ENCODE data around the gene CCNB1. TPM values are rescaled to one million over a fixed set of nuclear protein-coding genes. Genes with fewer than 3 reads are reported as not detected.

CCNB1 gene
- total RNA-seq (24.1 and 143 TPM in 2 replicates), polyA plus RNA-seq (37.1 and 281 TPM in 2 replicates)

GRCh38 chr5:69166686-69167492 lies at the start of gene CCNB1:
CCNB1 (plus strand) TSS chr5:69167150; CDS start chr5:69167263, 113 bp downstream.
- H3K4me1 ChIP-seq (ENCODE audit: low read depth), result peaks cover 13% of the 10 kb centered on the region
- peaks cover 27% of the 10 kb centered on the region for H3K36me3 ChIP-seq
- no peaks in the 10 kb centered on the region for H3K27me3 ChIP-seq
- no peaks in the 10 kb centered on the region for H3K9me3 ChIP-seq (ENCODE audit: low read depth)
- H3K4me3 ChIP-seq, result peak within 1 kb of the TSS; percentile 77
- no peak for TF ChIP-seq CTCF (IDR thresholded peaks at IDR 0.05; ENCODE audit: low read depth, low read length)
- H3K27ac ChIP-seq, result peak within 1 kb of the TSS; percentile 90
- DNase-seq (ENCODE audit: low read depth in 1 of 2, low spot score in 1 of 2), result peak; percentile 98 to 99

GRCh38 chr5:69129413-69129812 lies 37.5 kb upstream of the CCNB1 start:
- Histone ChIP-seq H3K36me3 (peaks cover 39% of the 10 kb centered on the region), H3K4me3 (no peak overlapping the region), H3K9me3 (ENCODE audit: low read depth) (no peaks in the 10 kb centered on the region), H3K27ac (no peak overlapping the region), H3K27me3 (no peaks in the 10 kb centered on the region), H3K4me1 (ENCODE audit: low read depth) (no peaks in the 10 kb centered on the region)
- TF ChIP-seq CTCF (IDR thresholded peaks at IDR 0.05; ENCODE audit: low read depth, low read length), result no peak
- peak in 1 of 2 donors; percentile 70 for DNase-seq (ENCODE audit: low read depth in 1 of 2, low spot score in 1 of 2)

- Histone ChIP-seq H3K36me3 (peaks cover 30% of the 10 kb centered on the region), H3K27ac (no peak overlapping the region), H3K9me3 (ENCODE audit: low read depth) (no peaks in the 10 kb centered on the region), H3K4me3 (no peak overlapping the region), H3K4me1 (ENCODE audit: low read depth) (no peaks in the 10 kb centered on the region), H3K27me3 (no peaks in the 10 kb centered on the region)
- DNase-seq (ENCODE audit: low read depth in 1 of 2, low spot score in 1 of 2), result no peak
- TF ChIP-seq CTCF (IDR thresholded peaks at IDR 0.05; ENCODE audit: low read depth, low read length), result no peak
Observed at GRCh38 chr5:69130241-69130640, 36.7 kb upstream of the CCNB1 start.

GRCh38 chr5:69131304-69131703 lies 35.6 kb upstream of the CCNB1 start:
- H3K27me3 ChIP-seq, result no peaks in the 10 kb centered on the region

GRCh38 chr5:69134126-69134525 lies 32.8 kb upstream of the CCNB1 start:
- Histone ChIP-seq H3K27ac (peak overlapping the region; percentile 35), H3K36me3 (peaks cover 17% of the 10 kb centered on the region), H3K9me3 (ENCODE audit: low read depth) (no peaks in the 10 kb centered on the region), H3K27me3 (no peaks in the 10 kb centered on the region), H3K4me3 (no peak overlapping the region), H3K4me1 (ENCODE audit: low read depth) (no peaks in the 10 kb centered on the region)
- TF ChIP-seq CTCF (IDR thresholded peaks at IDR 0.05; ENCODE audit: low read depth, low read length), result no peak
- DNase-seq (ENCODE audit: low read depth in 1 of 2, low spot score in 1 of 2), result no peak

More at GRCh38 chr5:69131304-69131703, 35.6 kb upstream of the CCNB1 start:
- H3K4me1 ChIP-seq (ENCODE audit: low read depth), result no peaks in the 10 kb centered on the region
- no peak for DNase-seq (ENCODE audit: low read depth in 1 of 2, low spot score in 1 of 2)
- H3K4me3 ChIP-seq, result no peak overlapping the region
- TF ChIP-seq CTCF (IDR thresholded peaks at IDR 0.05; ENCODE audit: low read depth, low read length), result no peak
- H3K9me3 ChIP-seq (ENCODE audit: low read depth), result no peaks in the 10 kb centered on the region
- no peak overlapping the region for H3K27ac ChIP-seq
- peaks cover 30% of the 10 kb centered on the region for H3K36me3 ChIP-seq

Measured in cardiac muscle cell (in vitro differentiated cells and primary cell).